ENCODE measurements around the gene GSN.

GSN gene

GRCh38 chr9:121262953-121263352 is 5.0 kb upstream of the GSN start:
- Histone ChIP-seq H3K27me3 (no peaks in the 10 kb centered on the region), H3K9me3 (no peaks in the 10 kb centered on the region), H3K4me3 (no peak overlapping the region), H3K36me3 (no peaks in the 10 kb centered on the region), H3K4me1 (peaks cover 0 to 13% (median 9%) of the 10 kb centered on the region in 4 donors), H3K27ac (no peak overlapping the region)
- TF ChIP-seq, protein P1, sequence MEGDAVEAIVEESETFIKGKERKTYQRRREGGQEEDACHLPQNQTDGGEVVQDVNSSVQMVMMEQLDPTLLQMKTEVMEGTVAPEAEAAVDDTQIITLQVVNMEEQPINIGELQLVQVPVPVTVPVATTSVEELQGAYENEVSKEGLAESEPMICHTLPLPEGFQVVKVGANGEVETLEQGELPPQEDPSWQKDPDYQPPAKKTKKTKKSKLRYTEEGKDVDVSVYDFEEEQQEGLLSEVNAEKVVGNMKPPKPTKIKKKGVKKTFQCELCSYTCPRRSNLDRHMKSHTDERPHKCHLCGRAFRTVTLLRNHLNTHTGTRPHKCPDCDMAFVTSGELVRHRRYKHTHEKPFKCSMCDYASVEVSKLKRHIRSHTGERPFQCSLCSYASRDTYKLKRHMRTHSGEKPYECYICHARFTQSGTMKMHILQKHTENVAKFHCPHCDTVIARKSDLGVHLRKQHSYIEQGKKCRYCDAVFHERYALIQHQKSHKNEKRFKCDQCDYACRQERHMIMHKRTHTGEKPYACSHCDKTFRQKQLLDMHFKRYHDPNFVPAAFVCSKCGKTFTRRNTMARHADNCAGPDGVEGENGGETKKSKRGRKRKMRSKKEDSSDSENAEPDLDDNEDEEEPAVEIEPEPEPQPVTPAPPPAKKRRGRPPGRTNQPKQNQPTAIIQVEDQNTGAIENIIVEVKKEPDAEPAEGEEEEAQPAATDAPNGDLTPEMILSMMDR (IDR thresholded peaks at IDR 0.05): no peak
- DNase-seq: no peak
- intact Hi-C loops (cut with DNase I; ENCODE audit: low total_unique reads): no loop called here

DNA sequence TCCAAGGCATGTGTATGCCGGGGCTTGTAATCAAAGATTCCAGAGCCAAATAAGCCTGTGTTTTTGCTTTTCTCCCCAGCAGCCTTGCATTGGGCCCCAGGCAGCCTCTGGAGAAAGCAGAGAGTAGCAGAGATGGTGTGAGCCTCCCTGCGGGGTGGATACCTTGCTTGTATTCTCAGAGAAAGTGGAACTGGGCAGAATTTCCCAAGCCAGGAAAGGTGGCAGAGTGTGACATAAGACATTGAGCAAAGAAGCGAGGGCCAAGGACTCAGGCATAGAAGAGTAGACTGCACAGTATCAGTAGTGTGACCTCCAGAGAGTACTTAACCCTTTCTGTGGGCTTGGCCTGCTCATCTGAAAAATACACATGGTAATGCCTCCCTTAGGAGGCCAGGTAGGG is 1.6 kb upstream of the GSN start:
- no peaks in the 10 kb centered on the region for H3K9me3 ChIP-seq
- TF ChIP-seq, protein P1 (IDR thresholded peaks at IDR 0.05): no peak
- H3K27ac ChIP-seq: peak overlapping the region in 1 of 2 donors; percentile 25
- peaks cover 0 to 30% (median 25%) of the 10 kb centered on the region in 4 donors for H3K4me1 ChIP-seq
- H3K4me3 ChIP-seq: no peak overlapping the region
- intact Hi-C loops (cut with DNase I; ENCODE audit: low total_unique reads): loop anchor here (5.0 kb wide), 1 partner anchor 44 kb away; no protein-coding TSS in a partner anchor
- no peaks in the 10 kb centered on the region for H3K27me3 ChIP-seq
- no peak for DNase-seq
- H3K36me3 ChIP-seq: no peaks in the 10 kb centered on the region

- DNase-seq: peak; percentile 57 to 80
- Histone ChIP-seq H3K27me3 (no peaks in the 10 kb centered on the region), H3K4me1 (peaks cover 0 to 37% (median 31%) of the 10 kb centered on the region in 4 donors), H3K27ac (peak overlapping the region; percentile 92 to 95), H3K4me3 (peak overlapping the region; percentile 84 to 91), H3K36me3 (no peaks in the 10 kb centered on the region), H3K9me3 (no peaks in the 10 kb centered on the region)
- TF ChIP-seq, protein P1 (IDR thresholded peaks at IDR 0.05): no peak
- intact Hi-C loops (cut with DNase I; ENCODE audit: low total_unique reads): loop anchor here (5.0 kb wide), 1 partner anchor 45 kb away; no protein-coding TSS in a partner anchor
Observed at GRCh38 chr9:121266906-121267650, 884 bp upstream of the GSN start.

GRCh38 chr9:121268598-121268850 is 562 bp downstream of the GSN start:
- Histone ChIP-seq H3K27me3 (no peaks in the 10 kb centered on the region), H3K36me3 (no peaks in the 10 kb centered on the region), H3K27ac (peak overlapping the region; percentile 92 to 95), H3K4me1 (peaks cover 0 to 51% (median 45%) of the 10 kb centered on the region in 4 donors), H3K4me3 (peak overlapping the region; percentile 84 to 91), H3K9me3 (no peaks in the 10 kb centered on the region)
- intact Hi-C loops (cut with DNase I; ENCODE audit: low total_unique reads): loop anchor here (5.0 kb wide), 1 partner anchor 46 kb away; no protein-coding TSS in a partner anchor
- no peak for DNase-seq
- TF ChIP-seq, protein P1 (IDR thresholded peaks at IDR 0.05): no peak

DNA sequence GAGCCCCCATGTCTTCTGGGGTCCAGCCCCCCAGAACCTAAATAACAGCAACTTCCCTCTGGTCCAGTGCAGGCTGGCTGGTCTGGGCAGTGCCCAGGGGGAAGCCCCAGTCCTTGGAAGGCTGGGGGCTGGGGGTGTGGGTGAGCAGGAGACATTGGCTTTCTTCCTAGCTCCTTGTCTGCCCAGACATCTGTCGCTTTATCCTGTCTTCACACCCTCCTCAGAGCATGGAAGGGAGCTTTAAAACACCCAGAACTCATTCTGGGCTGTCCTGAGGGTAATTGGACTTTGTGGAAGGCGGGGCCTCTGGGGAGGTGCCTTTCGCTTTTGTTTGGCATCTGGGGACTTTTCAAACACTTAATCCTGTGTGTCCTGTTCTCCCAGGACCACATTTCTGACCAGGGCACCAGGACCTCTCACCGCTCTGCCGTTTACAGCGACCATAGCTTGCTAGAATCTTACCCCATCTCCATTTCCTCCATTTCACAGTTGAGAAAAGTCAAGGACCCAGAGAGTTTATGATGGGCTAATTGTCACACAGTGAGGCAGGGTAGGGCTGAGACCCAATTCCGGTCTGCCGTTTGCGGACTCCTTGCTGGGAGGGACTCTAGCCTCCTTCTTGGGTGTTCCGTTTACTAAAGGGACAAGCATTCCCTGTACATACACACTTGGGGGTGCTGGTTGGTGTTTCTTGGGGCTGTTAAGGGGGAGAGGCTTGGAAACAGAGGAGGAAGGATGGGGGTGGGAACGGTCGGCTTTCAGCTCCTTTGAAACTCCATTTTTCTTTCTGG is 1.1 kb downstream of the GSN start:
- peak overlapping the region; percentile 92 to 95 for H3K27ac ChIP-seq
- no peaks in the 10 kb centered on the region for H3K36me3 ChIP-seq
- peak overlapping the region; percentile 84 to 91 for H3K4me3 ChIP-seq
- no peaks in the 10 kb centered on the region for H3K9me3 ChIP-seq
- peaks cover 0 to 57% (median 49%) of the 10 kb centered on the region in 4 donors for H3K4me1 ChIP-seq
- no peaks in the 10 kb centered on the region for H3K27me3 ChIP-seq
- peak; percentile 53 to 84 for DNase-seq
- TF ChIP-seq, protein P1 (IDR thresholded peaks at IDR 0.05): no peak
- intact Hi-C loops (cut with DNase I; ENCODE audit: low total_unique reads): loop anchor here (5.0 kb wide), 1 partner anchor 47 kb away; no protein-coding TSS in a partner anchor
